Measurements from ENCODE around the gene ABAT. TPM values are rescaled to one million over a fixed set of nuclear protein-coding genes. Genes with fewer than 3 reads are reported as not detected.
A peak's percentile ranks its signal among the peaks of the same experiment; 100 is the strongest.

Gene ABAT
- total RNA-seq, 6 experiments from 2014 or later, result 160 to 378 (median 305) TPM

DNA sequence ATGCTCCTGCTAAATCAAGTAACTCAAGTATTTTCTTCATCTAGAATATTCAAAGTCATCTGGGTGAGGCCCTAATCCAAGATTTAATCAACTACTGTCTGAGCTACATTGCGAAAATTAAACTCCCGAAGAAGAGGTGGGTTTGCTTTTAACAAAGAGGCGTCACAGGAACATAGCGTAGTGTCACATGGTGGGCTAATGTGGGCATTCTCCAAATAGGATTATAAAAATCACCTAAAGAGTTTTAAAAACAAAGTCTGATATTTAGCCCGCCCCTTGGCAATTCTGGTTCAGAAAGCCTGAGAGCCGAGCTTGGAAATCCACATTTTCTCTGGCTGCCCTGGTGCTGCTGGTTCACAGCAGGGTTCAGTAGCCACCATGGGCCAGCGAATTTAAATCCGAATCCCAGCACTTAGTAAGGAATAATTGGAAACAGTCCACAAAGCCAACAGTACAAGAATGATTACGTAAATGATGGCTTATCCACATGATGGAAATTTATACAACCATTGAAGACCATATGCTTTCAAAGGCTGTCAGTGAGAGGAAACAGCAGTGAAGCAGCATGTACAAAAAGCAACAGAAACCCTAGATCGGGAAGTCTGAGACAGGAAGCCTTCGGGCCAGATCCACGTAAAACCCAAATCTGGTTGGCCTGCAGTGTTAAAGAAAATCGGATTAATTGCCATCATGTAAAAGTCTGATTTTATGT is 132.0 kb downstream of the ABAT start:
- ATAC-seq, result no peak
- peaks cover 0 to 22% (median 6%) of the 10 kb centered on the region in 4 donors for H3K4me1 ChIP-seq
- TF ChIP-seq POLR2A (IDR thresholded peaks at IDR 0.05), result no peak
- TF ChIP-seq, protein P1, sequence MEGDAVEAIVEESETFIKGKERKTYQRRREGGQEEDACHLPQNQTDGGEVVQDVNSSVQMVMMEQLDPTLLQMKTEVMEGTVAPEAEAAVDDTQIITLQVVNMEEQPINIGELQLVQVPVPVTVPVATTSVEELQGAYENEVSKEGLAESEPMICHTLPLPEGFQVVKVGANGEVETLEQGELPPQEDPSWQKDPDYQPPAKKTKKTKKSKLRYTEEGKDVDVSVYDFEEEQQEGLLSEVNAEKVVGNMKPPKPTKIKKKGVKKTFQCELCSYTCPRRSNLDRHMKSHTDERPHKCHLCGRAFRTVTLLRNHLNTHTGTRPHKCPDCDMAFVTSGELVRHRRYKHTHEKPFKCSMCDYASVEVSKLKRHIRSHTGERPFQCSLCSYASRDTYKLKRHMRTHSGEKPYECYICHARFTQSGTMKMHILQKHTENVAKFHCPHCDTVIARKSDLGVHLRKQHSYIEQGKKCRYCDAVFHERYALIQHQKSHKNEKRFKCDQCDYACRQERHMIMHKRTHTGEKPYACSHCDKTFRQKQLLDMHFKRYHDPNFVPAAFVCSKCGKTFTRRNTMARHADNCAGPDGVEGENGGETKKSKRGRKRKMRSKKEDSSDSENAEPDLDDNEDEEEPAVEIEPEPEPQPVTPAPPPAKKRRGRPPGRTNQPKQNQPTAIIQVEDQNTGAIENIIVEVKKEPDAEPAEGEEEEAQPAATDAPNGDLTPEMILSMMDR (IDR thresholded peaks at IDR 0.05), result no peak
- H3K36me3 ChIP-seq, result peaks cover 22 to 89% (median 50%) of the 10 kb centered on the region in 4 donors
- H3K4me3 ChIP-seq, result no peak overlapping the region
- intact Hi-C loops (cut with DNase I), result loop anchor here in 1 of 2 donors (10.0 kb wide), 1 partner anchor 58 kb away; the partner anchor contains the start of gene CARHSP1
- no peak for DNase-seq
- H3K9me3 ChIP-seq, result no peaks in the 10 kb centered on the region
- 82% methylated on average over 13 of the region's 13 CpGs for WGBS (ENCODE audit: insufficient coverage, low coverage, low lambda C conversion rate, missing lambda C conversion rate)
- no peak overlapping the region for H3K27ac ChIP-seq
- H3K27me3 ChIP-seq, result no peaks in the 10 kb centered on the region

DNA sequence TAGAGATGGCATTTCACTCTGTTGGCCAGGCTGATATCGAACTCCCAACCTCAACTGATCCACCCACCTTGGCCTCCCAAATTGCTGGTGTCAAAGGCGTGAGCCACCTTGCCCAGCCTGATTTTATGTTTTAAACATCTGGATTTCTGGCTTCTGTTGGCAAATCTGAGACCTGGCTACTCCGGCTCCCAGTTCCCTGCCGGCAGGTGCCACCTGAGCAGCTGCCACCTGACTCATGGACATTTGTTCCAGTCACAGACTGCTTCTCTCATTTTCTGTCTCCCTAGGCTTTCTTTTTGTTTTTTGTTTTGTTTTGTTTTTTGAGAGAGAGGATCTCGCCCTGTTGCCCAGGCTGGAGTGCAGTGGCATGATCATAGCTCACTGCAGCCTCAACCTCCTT is 132.8 kb downstream of the ABAT start:
- no peaks in the 10 kb centered on the region for H3K27me3 ChIP-seq
- no peak for TF ChIP-seq POLR2A (IDR thresholded peaks at IDR 0.05)
- TF ChIP-seq, protein P1 (IDR thresholded peaks at IDR 0.05), result no peak
- intact Hi-C loops (cut with DNase I), result loop anchor here in 1 of 2 donors (10.0 kb wide), 1 partner anchor 58 kb away; the partner anchor contains the start of gene CARHSP1
- H3K9me3 ChIP-seq, result no peaks in the 10 kb centered on the region
- H3K4me3 ChIP-seq, result no peak overlapping the region
- no peak for ATAC-seq
- no peak for DNase-seq
- peaks cover 27 to 89% (median 54%) of the 10 kb centered on the region in 4 donors for H3K36me3 ChIP-seq
- H3K4me1 ChIP-seq, result peaks cover 0 to 17% (median 6%) of the 10 kb centered on the region in 4 donors
- 100% methylated on average over 4 of the region's 5 CpGs for WGBS (ENCODE audit: insufficient coverage, low coverage, low lambda C conversion rate, missing lambda C conversion rate)
- peak overlapping the region in 1 of 3 donors; percentile 69 for H3K27ac ChIP-seq

DNA sequence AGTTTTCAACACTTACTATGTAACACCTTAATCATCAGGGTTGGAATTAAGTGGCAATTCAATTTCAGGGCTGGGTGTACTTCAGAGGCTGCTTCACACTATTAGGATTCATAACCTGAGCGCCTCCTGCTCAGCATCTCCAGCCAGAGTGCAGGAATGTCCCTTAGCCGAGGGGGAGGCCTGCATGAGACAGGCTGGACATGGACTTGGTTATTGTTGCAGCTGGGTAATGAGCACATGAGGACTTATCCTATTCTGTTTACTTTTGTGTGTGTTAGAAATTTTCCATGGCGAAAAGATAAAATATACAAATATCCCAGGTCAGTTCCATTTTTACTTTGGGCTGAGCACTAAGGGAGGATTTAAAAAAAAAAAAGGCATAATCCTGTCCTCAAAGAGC is 133.6 kb downstream of the ABAT start:
- intact Hi-C loops (cut with DNase I), result loop anchor here in 1 of 2 donors (10.0 kb wide), 1 partner anchor 57 kb away; the partner anchor contains the start of gene CARHSP1
- ATAC-seq (peak; percentile 24 to 58 (median 44)), DNase-seq (no peak)
- Histone ChIP-seq H3K27ac (peak overlapping the region in 2 of 3 donors; percentile 42 to 69), H3K4me3 (no peak overlapping the region), H3K4me1 (peaks cover 0 to 17% (median 6%) of the 10 kb centered on the region in 4 donors), H3K36me3 (peaks cover 29 to 89% (median 55%) of the 10 kb centered on the region in 4 donors), H3K27me3 (no peaks in the 10 kb centered on the region), H3K9me3 (no peaks in the 10 kb centered on the region)
- TF ChIP-seq POLR2A (IDR thresholded peaks at IDR 0.05), result no peak
- TF ChIP-seq, protein P1 (IDR thresholded peaks at IDR 0.05), result no peak
- 39% methylated on average over 3 of the region's 3 CpGs for WGBS (ENCODE audit: insufficient coverage, low coverage, low lambda C conversion rate, missing lambda C conversion rate)

DNA sequence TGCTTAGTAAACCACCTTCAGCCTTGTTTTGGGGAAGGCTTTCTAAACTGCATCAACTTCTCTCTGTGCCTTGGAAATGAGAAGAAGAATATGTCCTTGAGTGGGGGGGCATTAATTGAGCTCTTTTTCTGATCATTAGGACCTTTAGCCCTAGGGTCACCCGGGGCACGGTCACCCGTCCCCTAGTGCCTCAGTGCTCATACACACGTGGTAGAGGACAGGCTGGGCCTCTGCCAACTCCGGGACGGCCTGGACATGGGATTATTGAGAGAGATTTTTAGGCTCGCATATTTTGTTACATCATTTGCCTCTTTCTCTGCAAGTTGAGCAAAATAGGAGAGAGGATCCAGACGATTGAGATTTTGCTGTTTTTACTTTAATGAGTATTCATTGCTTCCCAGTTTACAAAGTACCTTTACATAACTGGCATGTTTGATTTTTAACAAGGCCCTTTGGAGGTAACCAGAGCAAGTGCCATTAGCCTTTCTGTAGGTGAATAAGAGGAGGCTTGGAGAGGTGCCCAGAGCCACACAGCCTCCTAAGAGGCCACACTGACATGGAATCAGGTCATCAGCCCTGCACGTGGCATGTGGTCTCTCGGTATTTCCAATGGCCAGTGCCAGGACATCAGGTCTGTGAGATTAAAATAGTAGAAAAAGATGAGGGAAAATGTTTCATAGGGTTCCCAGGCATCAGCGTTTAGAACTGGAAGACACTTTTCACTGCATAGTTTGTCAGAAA is 134.4 kb downstream of the ABAT start:
- ATAC-seq (peak; percentile 87 to 93 (median 90)), DNase-seq (peak; percentile 76 to 92 (median 90))
- peaks cover 0 to 17% (median 6%) of the 10 kb centered on the region in 4 donors for H3K4me1 ChIP-seq
- no peak overlapping the region for H3K4me3 ChIP-seq
- WGBS (ENCODE audit: insufficient coverage, low coverage, low lambda C conversion rate, missing lambda C conversion rate), result 30% methylated on average over 11 of the region's 11 CpGs
- H3K27me3 ChIP-seq, result no peaks in the 10 kb centered on the region
- intact Hi-C loops (cut with DNase I), result loop anchor here in 1 of 2 donors (10.0 kb wide), 1 partner anchor 56 kb away; the partner anchor contains the start of gene CARHSP1
- H3K27ac ChIP-seq, result peak overlapping the region in 2 of 3 donors; percentile 42 to 69
- peaks cover 31 to 89% (median 57%) of the 10 kb centered on the region in 4 donors for H3K36me3 ChIP-seq
- no peaks in the 10 kb centered on the region for H3K9me3 ChIP-seq
- no peak for TF ChIP-seq POLR2A (IDR thresholded peaks at IDR 0.05)
- TF ChIP-seq, protein P1 (IDR thresholded peaks at IDR 0.05), result no peak

Data from right lobe of liver (tissue), 6 donors.